Left cardiac atrium (tissue), 4 donors: ENCODE measurements around the gene PLIN3. TPM values are rescaled to one million over a fixed set of nuclear protein-coding genes. Genes with fewer than 3 reads are reported as not detected.
"Not testable (repeated sequence)": the region's sequence is repeated elsewhere in the genome, so short reads cannot be mapped to it uniquely, and the experiment has no call there.

Experiments
- ATAC-seq, 2 donors: fragments of 200-7000 bp; cut with Tn5 transposase; one replicate each; pipeline ENCODE4 v1.9.1; 2020; ENCODE audit warnings: mild to moderate bottlenecking in 2 of 2, moderate library complexity in 2 of 2
- DNase-seq: peaks from one replicate; pipeline ENCODE4 v3.0.0-alpha.2; 2020
- intact Hi-C, 2 donors: fragments of 100-400 bp; cut with DNase I; formaldehyde crosslinking; loops; one replicate each; pipeline versions ENCODE4 v1.14.1 to v1.15.1; 2022 to 2023
- long read RNA-seq: library from polyadenylated mRNA; unstranded; transcript quantifications from one replicate; pipeline ENCODE4 v2.0.0, GENCODE V29; 2021
- total RNA-seq, 2 donors: library from RNA; stranded (reverse); fragmentation: NEBNext Ultra II Directional; extraction: Animal tissue kit (Norgen Biotek cat#: 25700); gene quantifications; one replicate each; pipeline ENCODE4 v1.2.1, GENCODE V29; 2021
- donor health status: DM: no; HTN: yes; CAD: no.
- donor health status: DM: no; HTN: yes; CAD: no; lungs with severe emphysema.
- donor health status: DM: yes; HTN: yes; CAD: no.
- donor health status: Dilated cardiomyopathy.

PLIN3 gene
- 10 to 100 TPM; 25.3 to 35.1 TPM for total RNA-seq
- long read RNA-seq, transcript PLIN3-201 (8 exons, 2,333 nt), result major isoform, 125 of 138 reads
- long read RNA-seq, partial matches to known transcripts, result 6 of 138 reads
- long read RNA-seq, other reads (novel, unspliced or antisense), result 3 of 138 reads

- intact Hi-C loops, result no loop called here
Observed at GRCh38 chr19:4867534-4868285, at the start of gene PLIN3. Gene PLIN3 (minus strand): TSS chr19:4867667. CDS start chr19:4861394, 6,273 bp downstream.

GRCh38 chr19:4916292-4917082 lies 49.0 kb upstream of the PLIN3 start:
- no peak for ATAC-seq
- intact Hi-C loops, result loop anchor here in 1 of 2 donors (10.0 kb wide), 1 partner anchor 102 kb away; no protein-coding TSS in a partner anchor
- DNase-seq, result no peak

More at GRCh38 chr19:4867534-4868285, at the start of gene PLIN3:
- DNase-seq (peak; percentile 98), ATAC-seq (peak; percentile 98)

- no peak for DNase-seq
- ATAC-seq, result peak in 1 of 2 donors; percentile 21
- intact Hi-C loops, result loop anchor here in 1 of 2 donors (10.0 kb wide), 1 partner anchor 100 kb away; no protein-coding TSS in a partner anchor
Observed at GRCh38 chr19:4914736-4915501, 47.5 kb upstream of the PLIN3 start.

- DNase-seq, result no peak
- intact Hi-C loops, result loop anchor here in 1 of 2 donors (10.0 kb wide), 1 partner anchor 99 kb away; no protein-coding TSS in a partner anchor
- no peak for ATAC-seq
Observed at GRCh38 chr19:4913996-4914735, 46.7 kb upstream of the PLIN3 start.

GRCh38 chr19:4911786-4912672 lies 44.6 kb upstream of the PLIN3 start:
- intact Hi-C loops, result loop anchor here (2.0 to 10.0 kb wide), 3 partner anchors 39 to 101 kb away; no protein-coding TSS in a partner anchor
- ATAC-seq, result peak; percentile 36 to 77
- DNase-seq, result peak; percentile 77

GRCh38 chr19:4911314-4911713 lies 43.8 kb upstream of the PLIN3 start:
- DNase-seq (no peak), ATAC-seq (no peak)
- intact Hi-C loops, result loop anchor here (2.0 to 10.0 kb wide), 3 partner anchors 39 to 101 kb away; no protein-coding TSS in a partner anchor

GRCh38 chr19:4910594-4911281 lies 43.3 kb upstream of the PLIN3 start:
- ATAC-seq, result no peak
- no peak for DNase-seq
- intact Hi-C loops, result loop anchor here (2.0 to 10.0 kb wide), 3 partner anchors 38 to 100 kb away; no protein-coding TSS in a partner anchor

GRCh38 chr19:4909897-4910593 lies 42.6 kb upstream of the PLIN3 start:
- intact Hi-C loops, result loop anchor here (2.0 to 10.0 kb wide), 3 partner anchors 37 to 99 kb away; no protein-coding TSS in a partner anchor
- DNase-seq (peak; percentile 95), ATAC-seq (peak; percentile 93 to 95)

- ATAC-seq, result no peak
- intact Hi-C loops, result no loop called here
- no peak for DNase-seq
Observed at GRCh38 chr19:4909156-4909896, 41.9 kb upstream of the PLIN3 start, which contains the start of gene UHRF1. Gene UHRF1 (plus strand): TSS chr19:4909501. CDS start chr19:4910886, 1,385 bp downstream.

GRCh38 chr19:4908781-4909155 lies 41.3 kb upstream of the PLIN3 start:
- ATAC-seq (no peak), DNase-seq (no peak)
- intact Hi-C loops, result no loop called here

GRCh38 chr19:4908360-4908759 lies 40.9 kb upstream of the PLIN3 start:
- no peak for DNase-seq
- intact Hi-C loops, result no loop called here
- no peak for ATAC-seq

GRCh38 chr19:4906963-4907362 lies 39.5 kb upstream of the PLIN3 start:
- no peak for ATAC-seq
- no peak for DNase-seq
- intact Hi-C loops, result no loop called here

- ATAC-seq (no peak), DNase-seq (no peak)
- intact Hi-C loops, result no loop called here
Observed at GRCh38 chr19:4904481-4904880, 37.0 kb upstream of the PLIN3 start.

GRCh38 chr19:4902796-4903195 lies 35.3 kb upstream of the PLIN3 start, which contains the start of gene ARRDC5:
Gene ARRDC5 (minus strand): TSS chr19:4902896. CDS start chr19:4902825, 71 bp downstream.
- ATAC-seq, result no peak
- no peak for DNase-seq
- intact Hi-C loops, result no loop called here

- DNase-seq, intact Hi-C loops, ATAC-seq: not testable (repeated sequence)
Observed at GRCh38 chr19:4900879-4901278, 33.4 kb upstream of the PLIN3 start.
